Measurements from ENCODE around the gene PHACTR3.

GRCh38 chr20:59597240-59597639 is 7.1 kb upstream of the PHACTR3 start:
- TF ChIP-seq CTCF (IDR thresholded peaks at IDR 0.05 in 8 of 11, conservative IDR thresholded peaks at IDR 0.05 in 3 of 11) (no peak), POLR2A (IDR thresholded peaks at IDR 0.05) (no peak), POLR2AphosphoS5 (IDR thresholded peaks at IDR 0.05) (no peak)

Data from spleen (tissue), 7 donors.